Activated naive CD8-positive, alpha-beta T cell treated with anti-CD3 and anti-CD28 coated beads for 36 hours (primary cell): Measurements from ENCODE around the gene ADAMTS2. TPM values are rescaled to one million over a fixed set of nuclear protein-coding genes. Genes with fewer than 3 reads are reported as not detected.

Experiments
- DNase-seq: peaks from one replicate; pipeline ENCODE4 v3.0.0; 2021
- H3K27ac Mint-ChIP-seq: one replicate; pipeline ENCODE4 v1.8.0; 2022; ENCODE audit warnings: mild to moderate bottlenecking, moderate library complexity, mixed read lengths
- H3K27me3 Mint-ChIP-seq: one replicate; pipeline ENCODE4 v1.8.0; 2022; ENCODE audit warnings: mild to moderate bottlenecking, mixed read lengths
- H3K36me3 Mint-ChIP-seq: one replicate; pipeline ENCODE4 v1.8.0; 2021; ENCODE audit warnings: mild to moderate bottlenecking, mixed read lengths
- H3K4me1 Mint-ChIP-seq: one replicate; pipeline ENCODE4 v1.8.0; 2021; ENCODE audit warnings: mixed read lengths
- H3K4me3 Mint-ChIP-seq: one replicate; pipeline ENCODE4 v1.8.0; 2022; ENCODE audit warnings: mild to moderate bottlenecking, moderate library complexity, mixed read lengths
- H3K9me3 Mint-ChIP-seq: one replicate; pipeline ENCODE4 v1.8.0; 2022; ENCODE audit warnings: mixed read lengths
- total RNA-seq, 2 experiments: library from RNA; stranded (reverse); gene quantifications; one replicate each; pipeline ENCODE4 v1.2.3, GENCODE V29; 2021

Gene ADAMTS2
- total RNA-seq, 2 experiments from 2014 or later: not detected

GRCh38 chr5:179235416-179236400, 109.6 kb downstream of the ADAMTS2 start:
- H3K4me3 Mint-ChIP-seq: no peak overlapping the region
- H3K27ac Mint-ChIP-seq: no peak overlapping the region

GRCh38 chr5:179234563-179235135, 110.6 kb downstream of the ADAMTS2 start:
- Mint-ChIP-seq H3K36me3 (no peaks in the 10 kb centered on the region), H3K4me1 (no peaks in the 10 kb centered on the region), H3K27me3 (peaks cover 16% of the 10 kb centered on the region), H3K4me3 (no peak overlapping the region), H3K9me3 (no peaks in the 10 kb centered on the region), H3K27ac (no peak overlapping the region)
- DNase-seq: no peak

More at GRCh38 chr5:179235416-179236400, 109.6 kb downstream of the ADAMTS2 start:
- Mint-ChIP-seq H3K4me1 (no peaks in the 10 kb centered on the region), H3K27me3 (peaks cover 20% of the 10 kb centered on the region), H3K9me3 (no peaks in the 10 kb centered on the region), H3K36me3 (no peaks in the 10 kb centered on the region)
- no peak for DNase-seq

GRCh38 chr5:179233909-179234562, 111.2 kb downstream of the ADAMTS2 start:
- no peak for DNase-seq
- no peak overlapping the region for H3K4me3 Mint-ChIP-seq

GRCh38 chr5:179232091-179232735, 113.0 kb downstream of the ADAMTS2 start:
- no peak for DNase-seq
- Mint-ChIP-seq H3K36me3 (no peaks in the 10 kb centered on the region), H3K4me1 (no peaks in the 10 kb centered on the region), H3K27me3 (peaks cover 4% of the 10 kb centered on the region), H3K9me3 (no peaks in the 10 kb centered on the region), H3K27ac (no peak overlapping the region), H3K4me3 (no peak overlapping the region)

More at GRCh38 chr5:179233909-179234562, 111.2 kb downstream of the ADAMTS2 start:
- Mint-ChIP-seq H3K9me3 (no peaks in the 10 kb centered on the region), H3K27ac (no peak overlapping the region), H3K4me1 (no peaks in the 10 kb centered on the region), H3K27me3 (peaks cover 10% of the 10 kb centered on the region), H3K36me3 (no peaks in the 10 kb centered on the region)

DNA sequence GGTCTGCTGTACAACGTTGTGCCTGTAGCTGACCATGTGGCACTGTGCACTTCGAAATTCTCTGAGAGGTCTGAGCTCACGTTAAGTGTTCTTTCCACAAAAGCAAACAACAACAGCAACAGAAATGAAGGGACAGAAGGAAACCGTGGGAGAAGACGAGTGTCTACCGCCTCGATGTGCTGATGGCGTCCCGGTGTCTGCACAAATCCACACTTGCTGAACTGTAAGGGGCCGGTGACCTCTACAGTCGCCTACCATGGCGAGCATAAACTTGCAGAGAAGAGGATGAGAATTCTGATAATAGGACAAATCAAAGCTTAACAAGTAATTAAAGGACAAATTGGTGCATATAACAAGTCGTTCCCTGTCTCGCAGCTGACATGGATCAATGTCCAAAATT, 114.0 kb downstream of the ADAMTS2 start:
- no peaks in the 10 kb centered on the region for H3K36me3 Mint-ChIP-seq
- no peaks in the 10 kb centered on the region for H3K4me1 Mint-ChIP-seq
- H3K4me3 Mint-ChIP-seq: no peak overlapping the region
- H3K27me3 Mint-ChIP-seq: peaks cover 4% of the 10 kb centered on the region
- H3K27ac Mint-ChIP-seq: no peak overlapping the region
- no peaks in the 10 kb centered on the region for H3K9me3 Mint-ChIP-seq
- DNase-seq: no peak

GRCh38 chr5:179230061-179230461, 115.2 kb downstream of the ADAMTS2 start:
- no peaks in the 10 kb centered on the region for H3K36me3 Mint-ChIP-seq
- H3K4me1 Mint-ChIP-seq: no peaks in the 10 kb centered on the region
- H3K9me3 Mint-ChIP-seq: no peaks in the 10 kb centered on the region
- no peak overlapping the region for H3K27ac Mint-ChIP-seq
- no peak for DNase-seq
- no peak overlapping the region for H3K4me3 Mint-ChIP-seq
- H3K27me3 Mint-ChIP-seq: peaks cover 2% of the 10 kb centered on the region

- DNase-seq: no peak
- Mint-ChIP-seq H3K27me3 (no peaks in the 10 kb centered on the region), H3K9me3 (no peaks in the 10 kb centered on the region), H3K36me3 (peaks cover 2% of the 10 kb centered on the region), H3K4me3 (no peak overlapping the region), H3K4me1 (no peaks in the 10 kb centered on the region), H3K27ac (no peak overlapping the region)
Observed at GRCh38 chr5:179229331-179229831, 115.9 kb downstream of the ADAMTS2 start.

DNA sequence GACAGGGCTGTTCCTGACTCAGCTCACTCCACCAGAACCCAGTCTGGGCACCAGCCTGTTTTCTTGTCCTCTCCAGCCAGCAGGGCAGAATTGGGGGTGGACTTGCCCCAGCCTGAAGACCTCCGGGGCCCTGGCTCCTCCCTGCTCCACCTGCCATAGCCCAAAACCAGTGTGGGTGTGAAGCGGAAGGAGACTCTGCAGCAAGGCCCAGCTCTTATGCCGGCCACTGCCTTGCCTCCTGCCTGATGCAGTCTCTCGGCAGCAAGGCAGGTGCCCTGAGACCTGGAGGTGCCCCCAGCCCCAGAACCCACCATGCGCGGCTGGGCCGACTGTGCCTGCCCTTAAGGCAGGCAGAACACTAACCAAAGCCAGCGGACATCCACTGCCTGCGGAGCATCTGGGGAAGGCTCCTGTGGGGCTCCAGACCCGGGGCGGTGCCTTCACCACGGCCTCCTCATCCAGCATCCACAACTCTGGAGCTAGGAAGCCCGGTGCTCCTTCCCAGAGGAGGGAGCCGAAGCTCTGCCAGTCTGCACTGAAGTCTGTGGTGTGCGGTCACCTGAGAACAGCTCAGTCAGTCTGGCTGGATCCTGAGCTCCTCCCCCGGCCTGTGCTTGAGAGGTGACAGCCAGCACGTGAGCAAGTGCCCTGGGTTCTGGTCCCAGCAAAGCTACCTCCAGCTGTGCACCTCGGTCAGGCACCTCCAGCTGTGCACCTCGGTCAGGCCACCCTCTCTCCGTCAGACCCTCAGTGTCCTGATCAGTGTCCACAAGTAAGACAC, 116.7 kb downstream of the ADAMTS2 start:
- no peak overlapping the region for H3K27ac Mint-ChIP-seq
- no peaks in the 10 kb centered on the region for H3K4me1 Mint-ChIP-seq
- no peak for DNase-seq
- peaks cover 2% of the 10 kb centered on the region for H3K36me3 Mint-ChIP-seq
- H3K27me3 Mint-ChIP-seq: no peaks in the 10 kb centered on the region
- H3K9me3 Mint-ChIP-seq: peaks cover 3% of the 10 kb centered on the region
- no peak overlapping the region for H3K4me3 Mint-ChIP-seq

DNA sequence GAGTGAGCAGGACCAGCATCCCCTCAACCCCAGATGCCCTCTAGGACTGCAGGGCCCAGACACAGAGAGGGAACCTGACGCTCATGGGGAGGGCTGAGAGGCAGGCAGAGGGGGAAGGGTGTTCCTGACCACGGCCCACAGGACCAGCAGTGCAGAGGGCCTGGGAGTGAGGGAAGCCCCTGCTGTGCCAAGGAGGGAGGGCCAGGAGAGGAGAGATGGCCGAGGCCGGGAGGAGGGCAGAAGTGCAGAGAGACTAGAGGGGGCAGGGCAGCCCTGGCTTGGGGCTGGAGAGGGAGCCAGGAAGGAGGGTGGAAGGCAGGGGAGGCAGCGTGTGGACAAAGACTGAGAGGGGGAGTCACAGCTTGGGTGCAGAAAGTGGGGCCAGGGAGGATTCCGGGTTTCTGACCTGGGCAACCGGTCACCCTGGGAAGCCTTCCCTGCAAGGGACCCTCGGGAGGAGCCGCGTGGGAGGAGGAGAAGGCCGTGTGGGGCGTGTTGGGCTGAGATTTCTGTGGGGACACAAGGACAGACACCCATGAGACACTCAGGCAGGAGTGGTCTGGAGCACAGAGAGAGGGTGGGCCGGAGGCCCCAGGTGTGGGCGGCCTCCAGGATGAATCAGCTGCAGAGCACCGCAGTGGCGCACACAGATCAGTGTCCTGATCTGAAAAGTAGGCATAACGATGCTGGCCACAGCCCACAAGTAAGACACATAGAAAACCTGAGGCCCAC, 117.5 kb downstream of the ADAMTS2 start:
- Mint-ChIP-seq H3K27me3 (no peaks in the 10 kb centered on the region), H3K27ac (no peak overlapping the region), H3K9me3 (peaks cover 3% of the 10 kb centered on the region), H3K4me3 (no peak overlapping the region), H3K4me1 (no peaks in the 10 kb centered on the region), H3K36me3 (peaks cover 2% of the 10 kb centered on the region)
- no peak for DNase-seq

GRCh38 chr5:179227229-179227579, 118.1 kb downstream of the ADAMTS2 start:
- no peak overlapping the region for H3K4me3 Mint-ChIP-seq
- H3K27me3 Mint-ChIP-seq: no peaks in the 10 kb centered on the region
- no peak for DNase-seq
- peaks cover 2% of the 10 kb centered on the region for H3K36me3 Mint-ChIP-seq
- peaks cover 3% of the 10 kb centered on the region for H3K9me3 Mint-ChIP-seq
- H3K4me1 Mint-ChIP-seq: no peaks in the 10 kb centered on the region
- no peak overlapping the region for H3K27ac Mint-ChIP-seq

GRCh38 chr5:179226696-179227095, 118.6 kb downstream of the ADAMTS2 start:
- H3K27me3 Mint-ChIP-seq: no peaks in the 10 kb centered on the region

DNA sequence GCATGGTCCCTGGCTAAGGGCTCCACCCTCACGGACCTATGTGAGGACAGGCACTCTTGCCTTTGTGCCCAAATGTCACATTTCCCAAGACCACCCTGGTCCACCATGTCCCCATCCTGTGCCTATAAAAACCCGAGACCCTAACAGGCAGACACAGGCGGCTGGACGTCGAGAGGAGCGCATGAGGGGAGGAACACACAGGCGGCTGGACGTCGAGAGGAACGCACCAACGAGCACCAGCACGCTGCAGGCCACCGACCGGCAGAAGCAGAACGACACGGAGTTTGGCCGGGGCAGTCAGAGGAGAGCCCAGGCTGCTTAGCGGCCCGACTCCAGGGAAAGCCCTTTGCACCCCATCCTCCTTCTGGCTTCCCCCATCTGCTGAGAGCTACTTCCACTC, 119.9 kb downstream of the ADAMTS2 start:
- Mint-ChIP-seq H3K9me3 (peaks cover 3% of the 10 kb centered on the region), H3K27ac (no peak overlapping the region), H3K4me1 (no peaks in the 10 kb centered on the region), H3K27me3 (no peaks in the 10 kb centered on the region), H3K36me3 (peaks cover 2% of the 10 kb centered on the region), H3K4me3 (no peak overlapping the region)
- DNase-seq: no peak

More at GRCh38 chr5:179226696-179227095, 118.6 kb downstream of the ADAMTS2 start:
- no peak overlapping the region for H3K4me3 Mint-ChIP-seq
- no peak overlapping the region for H3K27ac Mint-ChIP-seq
- peaks cover 2% of the 10 kb centered on the region for H3K36me3 Mint-ChIP-seq
- no peaks in the 10 kb centered on the region for H3K4me1 Mint-ChIP-seq
- peaks cover 3% of the 10 kb centered on the region for H3K9me3 Mint-ChIP-seq
- no peak for DNase-seq

- no peak overlapping the region for H3K4me3 Mint-ChIP-seq
- no peak for DNase-seq
- peaks cover 3% of the 10 kb centered on the region for H3K9me3 Mint-ChIP-seq
- H3K36me3 Mint-ChIP-seq: peaks cover 2% of the 10 kb centered on the region
- no peaks in the 10 kb centered on the region for H3K4me1 Mint-ChIP-seq
- no peak overlapping the region for H3K27ac Mint-ChIP-seq
- H3K27me3 Mint-ChIP-seq: no peaks in the 10 kb centered on the region
Observed at GRCh38 chr5:179224741-179225140, 120.5 kb downstream of the ADAMTS2 start.
